Smooth muscle cell (in vitro differentiated cells): ENCODE data around the gene CORO1C. TPM values are rescaled to one million over a fixed set of nuclear protein-coding genes. Genes with fewer than 3 reads are reported as not detected.

Experiments
- DNase-seq: peaks from one replicate; lab custom pipeline; 2025; ENCODE audit not compliant: unreplicated experiment; lab: John Stamatoyannopoulos, UW
- H2AFZ ChIP-seq: fragments of 200-600 bp; sonication (generic); 2 replicates; pipeline ENCODE4 v1.6.0; 2016; ENCODE audit warnings: antibody characterized with exemption, low read depth, mild to moderate bottlenecking
- H3F3A ChIP-seq: fragments of 200-600 bp; sonication (generic); 2 replicates; pipeline ENCODE4 v1.6.0; 2017; ENCODE audit warnings: antibody characterized with exemption, low read depth
- H3K27ac ChIP-seq: fragments of 200-600 bp; sonication (generic); 2 replicates; pipeline ENCODE4 v1.5.1; 2016; ENCODE audit warnings: low read depth, mild to moderate bottlenecking
- H3K27me3 ChIP-seq: fragments of 200-600 bp; sonication (generic); 2 replicates; pipeline ENCODE4 v1.6.1; 2016; ENCODE audit warnings: low read depth, mild to moderate bottlenecking
- H3K36me3 ChIP-seq: fragments of 200-600 bp; sonication (generic); 2 replicates; pipeline ENCODE4 v1.5.1; 2016; ENCODE audit warnings: low read depth
- H3K4me1 ChIP-seq: fragments of 200-600 bp; sonication (generic); 2 replicates; pipeline ENCODE4 v1.5.1; 2016; ENCODE audit warnings: low read depth
- H3K4me2 ChIP-seq: fragments of 200-600 bp; sonication (generic); 2 replicates; pipeline ENCODE4 v1.6.0; 2016; ENCODE audit warnings: mild to moderate bottlenecking
- H3K4me3 ChIP-seq: fragments of 200-600 bp; sonication (generic); 2 replicates; pipeline ENCODE4 v1.5.1; 2016; ENCODE audit warnings: mild to moderate bottlenecking
- H3K79me2 ChIP-seq: fragments of 200-600 bp; sonication (generic); 2 replicates; pipeline ENCODE4 v1.6.0; 2016; ENCODE audit warnings: low read depth, mild to moderate bottlenecking
- H3K9ac ChIP-seq: fragments of 200-600 bp; sonication (generic); 2 replicates; pipeline ENCODE4 v1.6.0; 2016; ENCODE audit warnings: low read depth
- H3K9me3 ChIP-seq: fragments of 200-600 bp; sonication (generic); replicated peaks from 2 replicates; pipeline ENCODE4 v1.5.1; 2016; ENCODE audit warnings: low read depth
- H4K20me1 ChIP-seq: fragments of 200-600 bp; sonication (generic); 2 replicates; pipeline ENCODE4 v1.6.0; 2016; ENCODE audit warnings: low read depth
- CTCF ChIP-seq: fragments of 200-600 bp; sonication (generic); IDR thresholded peaks from 2 replicates; pipeline ENCODE4 v1.5.1; 2017; ENCODE audit warnings: borderline replicate concordance, mild to moderate bottlenecking, antibody characterized with exemption; ENCODE audit not compliant: insufficient read depth, poor library complexity, severe bottlenecking
- WGBS: methylation state at CpG from one replicate; pipeline ENCODE4 v1.1.7; 2016; ENCODE audit warnings: low lambda C conversion rate; 5-methylcytosine and 5-hydroxymethylcytosine counted together
- polyA plus RNA-seq: library from polyadenylated mRNA; unstranded; fragments of >200 nt; fragmentation: Nextera tagmentation; extraction: Ambion mirVana; gene quantifications from 2 replicates; pipeline ENCODE4 v1.2.1, GENCODE V29; 2016
- total RNA-seq: library from RNA; depleted of rRNA; stranded (reverse); fragments of >200 nt; gene quantifications from 2 replicates; pipeline ENCODE4 v1.2.3, GENCODE V29; 2014

CORO1C gene
- total and polyA plus RNA-seq, 2 experiments from 2014 or later, result 96.7 to 136 TPM

GRCh38 chr12:108646600-108647579 lies 84.4 kb downstream of the CORO1C start:
- Histone ChIP-seq H3K4me3 (no peak overlapping the region), H3K36me3 (peaks cover 10% of the 10 kb centered on the region), H3K9ac (no peak overlapping the region), H3F3A (peaks cover 28% of the 10 kb centered on the region), H3K4me2 (no peak overlapping the region), H3K27ac (peak overlapping the region; percentile 94), H3K27me3 (no peaks in the 10 kb centered on the region), H3K4me1 (peaks cover 9% of the 10 kb centered on the region), H2AFZ (no peak overlapping the region), H4K20me1 (no peaks in the 10 kb centered on the region), H3K9me3 (no peaks in the 10 kb centered on the region), H3K79me2 (no peaks in the 10 kb centered on the region)
- DNase-seq, result no peak
- WGBS, result 94% methylated on average over 10 of the region's 10 CpGs
- no peak for TF ChIP-seq CTCF

- H3K4me3 ChIP-seq, result no peak overlapping the region
- H2AFZ ChIP-seq, result no peak overlapping the region
- no peak overlapping the region for H3K4me2 ChIP-seq
- no peaks in the 10 kb centered on the region for H4K20me1 ChIP-seq
- peaks cover 9% of the 10 kb centered on the region for H3K4me1 ChIP-seq
- WGBS, result 96% methylated on average over 15 of the region's 15 CpGs
- H3K79me2 ChIP-seq, result no peaks in the 10 kb centered on the region
- H3K9ac ChIP-seq, result no peak overlapping the region
- no peaks in the 10 kb centered on the region for H3K27me3 ChIP-seq
- DNase-seq, result no peak
- H3K9me3 ChIP-seq, result no peaks in the 10 kb centered on the region
- no peak for TF ChIP-seq CTCF
- peaks cover 21% of the 10 kb centered on the region for H3F3A ChIP-seq
- peaks cover 10% of the 10 kb centered on the region for H3K36me3 ChIP-seq
- no peak overlapping the region for H3K27ac ChIP-seq
Measured at GRCh38 chr12:108645686-108646599, 85.4 kb downstream of the CORO1C start.

DNA sequence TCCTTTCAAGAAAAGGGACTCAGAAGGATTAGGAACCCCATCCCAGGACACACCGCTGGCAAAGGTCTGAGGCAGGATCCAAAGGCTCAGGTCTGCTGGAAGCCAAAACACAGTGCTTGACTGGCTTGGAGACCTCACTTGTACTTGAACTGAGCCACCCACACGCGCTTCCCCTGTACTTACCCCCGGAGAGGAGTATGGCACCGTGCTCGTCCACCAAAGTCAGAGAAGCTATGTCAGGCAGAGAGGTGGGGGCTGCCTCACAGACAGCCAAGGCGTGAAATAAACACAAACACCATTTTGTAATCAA lies 86.6 kb downstream of the CORO1C start:
- Histone ChIP-seq H3K4me2 (no peak overlapping the region), H2AFZ (no peak overlapping the region), H3K4me1 (peaks cover 9% of the 10 kb centered on the region), H4K20me1 (no peaks in the 10 kb centered on the region), H3K27ac (no peak overlapping the region), H3F3A (peaks cover 14% of the 10 kb centered on the region), H3K79me2 (no peaks in the 10 kb centered on the region), H3K4me3 (no peak overlapping the region), H3K27me3 (no peaks in the 10 kb centered on the region), H3K36me3 (peaks cover 10% of the 10 kb centered on the region), H3K9me3 (no peaks in the 10 kb centered on the region), H3K9ac (no peak overlapping the region)
- 96% methylated on average over 7 of the region's 7 CpGs for WGBS
- no peak for TF ChIP-seq CTCF
- no peak for DNase-seq
